Prostate gland (tissue), 2 donors: ENCODE results near the gene STX12. TPM values are rescaled to one million over a fixed set of nuclear protein-coding genes. Genes with fewer than 3 reads are reported as not detected.

Experiments used
- DNase-seq: peaks from one replicate; pipeline ENCODE4 v3.0.0-alpha.2; 2019; ENCODE audit warnings: low spot score
- H3K27ac ChIP-seq, 2 donors: fragments of 200-600 bp; sonication (generic); 2 replicates each; pipeline ENCODE4 v1.5.1; 2017 to 2019
- H3K27me3 ChIP-seq: fragments of 200-600 bp; sonication (generic); replicated peaks from 2 replicates; pipeline ENCODE4 v1.5.1; 2019; ENCODE audit not compliant: insufficient read depth
- H3K36me3 ChIP-seq, 2 donors: fragments of 200-600 bp; sonication (generic); 1 replicate in 1 of 2; 2 replicates in 1 of 2; pipeline versions ENCODE4 v1.5.1 to v1.8.1; 2017 to 2019
- H3K4me1 ChIP-seq: fragments of 200-600 bp; sonication (generic); replicated peaks from 2 replicates; pipeline ENCODE4 v1.5.1; 2019
- H3K4me3 ChIP-seq, 2 donors: fragments of 200-600 bp; sonication (generic); 2 replicates each; pipeline ENCODE4 v1.5.1; 2017 to 2019
- H3K9me3 ChIP-seq: fragments of 200-600 bp; sonication (generic); 2 replicates; pipeline ENCODE4 v1.5.1; 2017
- POLR2AphosphoS5 ChIP-seq: sonication (generic); formaldehyde crosslinking; IDR thresholded peaks from one replicate; pipeline ENCODE4 v1.6.1; 2017; ENCODE audit warnings: antibody characterized with exemption
- WGBS: methylation state at CpG from one replicate; pipeline ENCODE4 v1.1.5; 2018; 5-methylcytosine and 5-hydroxymethylcytosine counted together
- intact Hi-C: fragments of 100-400 bp; cut with DNase I; formaldehyde crosslinking; loops from one replicate; pipeline ENCODE4 v1.14.2; 2022
- small RNA-seq, 2 donors: library from RNA; depleted of rRNA; stranded (forward); fragments of <200 nt; gene quantifications; one replicate each; pipeline ENCODE3, GENCODE V24; 2016
- total RNA-seq, 2 donors: library from RNA; depleted of rRNA; stranded (reverse); fragments of >200 nt; gene quantifications; one replicate each; pipeline ENCODE4 v1.1.0, GENCODE V29; 2016
- TF ChIP-seq, protein P1 (sequence below), 4 experiments: fragments of 200-600 bp in 2 of 4; fragments of 450-650 bp in 2 of 4; sonication (generic) in 2 of 4; IDR thresholded peaks; 1 replicate in 3 of 4; 2 replicates in 1 of 4; pipeline ENCODE4 v1.5.1; 2016 to 2019; ENCODE audit warnings: antibody characterized with exemption in 4 of 4, mild to moderate bottlenecking in 2 of 4, moderate library complexity in 2 of 4

The STX12 gene
- total RNA-seq, 2 donors from 2014 or later: 53.1 to 64.9 TPM

DNA sequence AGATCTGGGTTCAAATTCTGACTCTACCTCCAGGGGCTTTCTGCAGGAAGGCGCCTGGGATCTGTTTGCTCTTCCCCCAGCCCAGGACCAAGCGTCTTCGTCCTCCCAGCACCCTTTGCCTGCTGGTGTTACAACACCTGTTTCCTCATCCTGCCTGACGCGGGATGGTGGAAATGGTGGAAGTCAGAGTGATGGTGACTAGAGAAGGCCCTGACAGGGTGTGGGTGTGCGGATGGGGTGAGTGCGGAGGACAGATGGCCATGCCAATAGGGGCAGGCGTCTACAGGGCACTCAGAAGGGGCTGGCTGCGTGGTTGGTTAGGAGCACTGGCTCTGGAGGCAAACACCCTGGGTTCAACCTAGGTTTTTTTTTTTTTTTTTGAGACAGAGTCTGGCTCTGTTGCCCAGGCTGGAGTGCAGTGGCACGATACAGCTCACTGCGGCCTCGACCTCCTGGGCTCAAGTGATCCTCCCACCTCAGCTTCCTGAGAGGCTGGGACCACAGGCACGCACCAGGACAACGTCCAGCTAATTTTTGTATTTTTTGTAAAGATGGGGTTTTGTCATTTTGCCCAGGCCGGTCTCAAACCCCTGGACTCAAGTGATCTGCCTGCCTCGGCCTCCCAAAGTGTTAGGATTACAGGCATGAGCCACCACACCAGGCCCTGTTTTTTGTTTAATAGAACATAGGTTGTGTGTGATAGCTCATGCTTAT is 100.8 kb downstream of the STX12 start:
- intact Hi-C loops: no loop called here
- WGBS: 91% methylated on average over 16 of the region's 16 CpGs
- Histone ChIP-seq H3K27ac (no peak overlapping the region), H3K4me1 (no peaks in the 10 kb centered on the region), H3K9me3 (no peaks in the 10 kb centered on the region), H3K36me3 (no peaks in the 10 kb centered on the region), H3K27me3 (no peaks in the 10 kb centered on the region), H3K4me3 (no peak overlapping the region)
- no peak for DNase-seq
- TF ChIP-seq POLR2AphosphoS5: no peak
- TF ChIP-seq, protein P1, sequence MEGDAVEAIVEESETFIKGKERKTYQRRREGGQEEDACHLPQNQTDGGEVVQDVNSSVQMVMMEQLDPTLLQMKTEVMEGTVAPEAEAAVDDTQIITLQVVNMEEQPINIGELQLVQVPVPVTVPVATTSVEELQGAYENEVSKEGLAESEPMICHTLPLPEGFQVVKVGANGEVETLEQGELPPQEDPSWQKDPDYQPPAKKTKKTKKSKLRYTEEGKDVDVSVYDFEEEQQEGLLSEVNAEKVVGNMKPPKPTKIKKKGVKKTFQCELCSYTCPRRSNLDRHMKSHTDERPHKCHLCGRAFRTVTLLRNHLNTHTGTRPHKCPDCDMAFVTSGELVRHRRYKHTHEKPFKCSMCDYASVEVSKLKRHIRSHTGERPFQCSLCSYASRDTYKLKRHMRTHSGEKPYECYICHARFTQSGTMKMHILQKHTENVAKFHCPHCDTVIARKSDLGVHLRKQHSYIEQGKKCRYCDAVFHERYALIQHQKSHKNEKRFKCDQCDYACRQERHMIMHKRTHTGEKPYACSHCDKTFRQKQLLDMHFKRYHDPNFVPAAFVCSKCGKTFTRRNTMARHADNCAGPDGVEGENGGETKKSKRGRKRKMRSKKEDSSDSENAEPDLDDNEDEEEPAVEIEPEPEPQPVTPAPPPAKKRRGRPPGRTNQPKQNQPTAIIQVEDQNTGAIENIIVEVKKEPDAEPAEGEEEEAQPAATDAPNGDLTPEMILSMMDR (IDR thresholded peaks at IDR 0.05): no peak

Small RNAs within 50 kb of the gene (small RNA-seq; reads per million reads assigned to genes)
- 0 to 0.10 reads per million in 2 donors for gene AL020997.2
- 0 reads per million in 2 donors for gene RNU6-1245P
- gene SCARNA1: 7.0 to 15.8 reads per million in 2 donors

Other genes with a start within 250 kb of the STX12 start
- gene AHDC1, start 169.1 kb upstream of the STX12 start, total RNA-seq: 10 to 100 TPM; 27.1 to 83.7 TPM
- gene FGR, start 138.0 kb upstream of the STX12 start, total RNA-seq: 10 to 100 TPM in 1 of 2 donors, 1 to 10 TPM in 1; 4.0 to 10.8 TPM
- gene IFI6, start 101.0 kb upstream of the STX12 start, total RNA-seq: 100 to 1,000 TPM in 1 of 2 donors, 10 to 100 TPM in 1; 40.4 to 274 TPM
- 10 to 100 TPM in 1 of 2 donors, 1 to 10 TPM in 1; 7.8 to 18.5 TPM for gene FAM76A, start 47.3 kb upstream of the STX12 start, total RNA-seq
- gene PPP1R8, start 57.6 kb downstream of the STX12 start, total RNA-seq: 10 to 100 TPM; 37.8 to 64.5 TPM
- 100 to 1,000 TPM in 1 of 2 donors, 1 to 10 TPM in 1; 3.6 to 140 TPM for gene THEMIS2, start 99.3 kb downstream of the STX12 start, total RNA-seq
- gene RPA2, start 141.4 kb downstream of the STX12 start, total RNA-seq: 10 to 100 TPM; 52.6 to 60.6 TPM
- gene SMPDL3B, start 161.8 kb downstream of the STX12 start, total RNA-seq: 1 to 10 TPM; 2.0 to 7.7 TPM
- 10 to 100 TPM in 1 of 2 donors, 1 to 10 TPM in 1; 9.5 to 15.2 TPM for gene XKR8, start 186.8 kb downstream of the STX12 start, total RNA-seq